HEK293T (cell line): ENCODE data around the gene SCGB2A2.

Source experiments
- CTCF ChIA-PET: fragments of 350-600 bp; formaldehyde crosslinking; extraction: SDS; loops from one replicate; lab custom pipeline; 2021; ENCODE audit warnings: antibody characterized with exemption, inconsistent platforms; lab: Yijun Ruan, JAX
- POLR2A ChIA-PET: fragments of 350-600 bp; formaldehyde crosslinking; extraction: SDS; loops from one replicate; lab custom pipeline; 2020; ENCODE audit warnings: antibody characterized with exemption, inconsistent platforms; lab: Yijun Ruan, JAX
- DNase-seq: peaks from one replicate; pipeline ENCODE4 v3.0.0; 2012; ENCODE audit warnings: mixed read lengths; ENCODE audit errors: extremely low spot score
- ARNT ChIP-seq: fragments of 450-650 bp; IDR thresholded peaks from 2 replicates; pipeline ENCODE4 v1.6.1; 2017; ENCODE audit warnings: mild to moderate bottlenecking
- BHLHE40 ChIP-seq: fragments of 450-650 bp; IDR thresholded peaks from 2 replicates; pipeline ENCODE4 v1.6.1; 2016; ENCODE audit warnings: mild to moderate bottlenecking, moderate library complexity, borderline replicate concordance
- CTBP1 ChIP-seq: fragments of 450-650 bp; IDR thresholded peaks from 2 replicates; pipeline ENCODE4 v1.6.1; 2016; ENCODE audit warnings: borderline replicate concordance
- ELF4 ChIP-seq: fragments of 450-650 bp; IDR thresholded peaks from 2 replicates; pipeline ENCODE4 v1.6.1; 2017; ENCODE audit warnings: antibody characterized with exemption
- FOXA1 ChIP-seq: fragments of 450-650 bp; IDR thresholded peaks from 2 replicates; pipeline ENCODE4 v1.6.1; 2016; ENCODE audit warnings: mild to moderate bottlenecking
- FOXK2 ChIP-seq: fragments of 450-650 bp; IDR thresholded peaks from 2 replicates; pipeline ENCODE4 v1.6.1; 2016; ENCODE audit warnings: mild to moderate bottlenecking
- FOXM1 ChIP-seq: fragments of 450-650 bp; IDR thresholded peaks from 2 replicates; pipeline ENCODE4 v1.6.1; 2017; ENCODE audit warnings: mild to moderate bottlenecking, borderline replicate concordance
- HDGF ChIP-seq: fragments of 450-650 bp; IDR thresholded peaks from 2 replicates; pipeline ENCODE4 v1.6.1; 2017; ENCODE audit warnings: antibody characterized with exemption, borderline replicate concordance
- L3MBTL2 ChIP-seq: fragments of 450-650 bp; conservative IDR thresholded peaks from 2 replicates; pipeline ENCODE4 v1.6.1; 2016; ENCODE audit warnings: mild to moderate bottlenecking
- LEF1 ChIP-seq: fragments of 450-650 bp; IDR thresholded peaks from 2 replicates; pipeline ENCODE4 v1.6.1; 2017; ENCODE audit warnings: mild to moderate bottlenecking, borderline replicate concordance
- NFRKB ChIP-seq: fragments of 450-650 bp; IDR thresholded peaks from 2 replicates; pipeline ENCODE4 v1.6.1; 2016; ENCODE audit warnings: mild to moderate bottlenecking, moderate library complexity
- SP1 ChIP-seq: fragments of 450-650 bp; IDR thresholded peaks from 2 replicates; pipeline ENCODE4 v1.6.1; 2017
- SUZ12 ChIP-seq: fragments of 450-650 bp; IDR thresholded peaks from 2 replicates; pipeline ENCODE4 v1.6.1; 2016; ENCODE audit warnings: mild to moderate bottlenecking
- TARDBP ChIP-seq: fragments of 450-650 bp; IDR thresholded peaks from 2 replicates; pipeline ENCODE4 v1.6.1; 2016
- ZNF384 ChIP-seq: fragments of 450-650 bp; IDR thresholded peaks from 2 replicates; pipeline ENCODE4 v1.6.1; 2016
- TF ChIP-seq, protein P1 (sequence below): fragments of 450-650 bp; IDR thresholded peaks from 2 replicates; pipeline ENCODE4 v1.6.1; 2016

The SCGB2A2 gene

DNA sequence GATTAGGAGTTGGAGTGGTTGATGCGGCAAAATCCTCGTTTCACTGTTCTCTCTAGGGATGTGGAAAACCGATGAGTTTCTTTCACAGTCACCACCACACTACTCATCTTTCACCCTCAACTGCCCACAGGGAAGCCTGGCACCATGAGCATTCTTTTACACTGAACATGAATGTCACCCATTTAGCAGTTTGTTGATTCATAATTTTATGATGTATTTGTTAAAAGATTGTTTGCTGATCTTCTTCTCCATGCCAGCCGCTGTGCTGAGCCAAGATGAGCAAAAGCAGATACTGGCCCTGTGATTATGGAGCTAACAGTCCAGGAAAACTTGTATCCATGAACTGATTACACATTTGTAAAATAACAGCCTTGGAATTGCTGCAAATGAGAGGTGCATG, 31.8 kb upstream of the SCGB2A2 start:
- POLR2A ChIA-PET: no interaction called here

DNA sequence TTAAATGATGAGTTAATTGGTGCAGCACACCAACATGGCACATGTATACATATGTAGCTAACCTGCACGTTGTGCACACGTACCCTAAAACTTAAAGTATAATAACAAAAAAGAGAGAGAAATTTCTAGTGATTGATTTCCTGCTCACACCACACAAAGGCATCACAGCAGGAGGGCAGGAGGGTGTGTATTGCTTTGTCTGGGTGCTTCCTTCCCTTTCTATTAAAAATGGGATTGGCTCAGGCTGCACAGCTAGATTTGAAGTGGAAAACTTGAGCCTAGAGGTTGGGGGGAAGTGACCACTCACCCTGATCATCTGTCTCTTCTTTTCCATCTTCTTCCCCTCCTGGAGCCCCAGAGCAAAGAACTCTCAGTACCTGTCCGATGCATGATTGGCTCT, 28.9 kb upstream of the SCGB2A2 start:
- ChIA-PET CTCF (no interaction called here), POLR2A (no interaction called here)
- DNase-seq: no peak
- TF ChIP-seq FOXA1 (no peak), CTBP1 (no peak), NFRKB (no peak), FOXM1 (no peak), TARDBP (no peak), HDGF (no peak), BHLHE40 (no peak), L3MBTL2 (no peak), ZNF384 (no peak), ELF4 (no peak), ARNT (no peak), FOXK2 (no peak)
- TF ChIP-seq, protein P1, sequence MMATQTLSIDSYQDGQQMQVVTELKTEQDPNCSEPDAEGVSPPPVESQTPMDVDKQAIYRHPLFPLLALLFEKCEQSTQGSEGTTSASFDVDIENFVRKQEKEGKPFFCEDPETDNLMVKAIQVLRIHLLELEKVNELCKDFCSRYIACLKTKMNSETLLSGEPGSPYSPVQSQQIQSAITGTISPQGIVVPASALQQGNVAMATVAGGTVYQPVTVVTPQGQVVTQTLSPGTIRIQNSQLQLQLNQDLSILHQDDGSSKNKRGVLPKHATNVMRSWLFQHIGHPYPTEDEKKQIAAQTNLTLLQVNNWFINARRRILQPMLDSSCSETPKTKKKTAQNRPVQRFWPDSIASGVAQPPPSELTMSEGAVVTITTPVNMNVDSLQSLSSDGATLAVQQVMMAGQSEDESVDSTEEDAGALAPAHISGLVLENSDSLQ: no peak

More for the DNA sequence above, 31.8 kb upstream of the SCGB2A2 start:
- TF ChIP-seq CTBP1 (no peak), FOXA1 (no peak), SUZ12 (no peak), FOXK2 (no peak), FOXM1 (no peak), SP1 (no peak), ELF4 (no peak), NFRKB (no peak), ZNF384 (no peak), ARNT (no peak), L3MBTL2 (no peak), TARDBP (no peak)
- TF ChIP-seq, protein P1: no peak
- no peak for DNase-seq
- CTCF ChIA-PET: no interaction called here

DNA sequence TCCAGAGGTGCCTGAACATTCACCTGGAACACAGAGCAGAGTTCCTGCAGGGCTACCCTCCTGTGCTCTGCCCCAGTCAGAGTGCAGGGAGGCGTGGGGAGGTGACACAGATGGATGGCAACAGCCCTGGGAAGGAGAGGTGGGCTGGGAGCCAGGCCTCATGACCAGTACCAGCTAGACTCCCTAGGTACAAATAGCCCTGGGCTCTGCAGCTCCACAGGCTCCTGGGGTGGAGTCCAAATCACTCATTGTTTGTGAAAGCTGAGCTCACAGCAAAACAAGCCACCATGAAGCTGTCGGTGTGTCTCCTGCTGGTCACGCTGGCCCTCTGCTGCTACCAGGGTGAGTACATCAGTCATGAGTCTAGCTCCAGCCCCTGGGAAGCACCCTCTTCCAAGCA, 27.9 kb upstream of the SCGB2A2 start, which contains the start of gene SCGB1D2:
Gene SCGB1D2, plus strand, starts transcription at position 219 of the 400 bp plus-strand sequence. Its CDS starts 69 bp downstream, at position 288.
- TF ChIP-seq, protein P1: peak; percentile 85
- no peak for TF ChIP-seq CTBP1
- peak; percentile 21 for DNase-seq
- CTCF ChIA-PET: interaction anchor here (0.6 to 1.5 kb wide), 2 partner anchors 45 to 69 kb away, joined by 3 read pairs; no protein-coding TSS in a partner anchor
- POLR2A ChIA-PET: no interaction called here

DNA sequence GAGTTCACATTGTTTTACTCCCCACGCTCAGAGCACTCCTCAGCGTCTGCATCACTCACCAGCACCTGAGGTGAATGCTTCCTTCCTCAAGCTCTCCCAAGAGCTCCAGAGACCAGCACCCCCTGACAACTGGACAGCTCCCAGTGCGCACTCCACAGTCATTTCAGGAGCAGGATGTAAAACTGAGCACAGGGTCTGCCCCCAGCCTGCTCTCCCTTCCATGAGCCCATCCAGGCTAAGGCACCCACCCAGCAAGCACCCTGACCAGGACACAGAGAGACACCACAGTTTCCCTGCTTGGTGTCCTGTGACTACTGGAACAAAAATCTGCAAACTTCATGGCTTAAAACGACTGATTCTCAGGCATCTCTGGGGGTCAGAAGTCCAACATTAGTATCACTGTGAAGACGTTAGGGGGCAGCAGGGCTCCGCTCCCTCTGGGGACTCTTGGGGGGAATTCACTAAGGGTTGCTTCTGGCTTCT, 24.6 kb upstream of the SCGB2A2 start:
- ChIA-PET CTCF (no interaction called here), POLR2A (no interaction called here)
- peak; percentile 25 for DNase-seq
- TF ChIP-seq ELF4 (no peak), FOXK2 (no peak), CTBP1 (no peak), BHLHE40 (no peak), SP1 (no peak)
- TF ChIP-seq, protein P1: no peak

DNA sequence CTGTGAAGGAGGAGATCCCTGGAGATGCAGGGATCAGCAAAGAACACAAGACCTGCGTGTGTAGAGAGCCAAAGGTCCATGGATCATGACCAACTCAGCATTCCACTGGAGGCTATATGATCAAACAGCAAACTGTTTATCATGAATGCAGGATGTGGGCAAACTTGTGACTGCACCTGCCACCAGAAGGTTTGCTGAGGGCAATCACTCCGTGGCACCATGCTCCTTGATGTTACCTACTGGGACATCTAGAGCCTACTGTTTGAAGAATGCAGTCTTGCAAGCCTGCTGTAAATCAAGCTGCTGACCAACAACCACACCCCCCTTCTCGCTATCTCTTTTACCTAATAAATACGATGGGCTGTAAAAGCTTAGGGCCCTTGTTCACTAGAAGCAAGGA, 18.3 kb upstream of the SCGB2A2 start:
- ChIA-PET CTCF (no interaction called here), POLR2A (no interaction called here)

More for the DNA sequence above, 18.3 kb upstream of the SCGB2A2 start:
- TF ChIP-seq FOXA1 (no peak), CTBP1 (no peak), NFRKB (no peak), L3MBTL2 (no peak), ELF4 (no peak), TARDBP (no peak), ZNF384 (no peak), SP1 (no peak), SUZ12 (no peak), HDGF (no peak), BHLHE40 (no peak), ARNT (no peak), LEF1 (no peak), FOXK2 (no peak), FOXM1 (no peak)
- TF ChIP-seq, protein P1: no peak
- DNase-seq: no peak
